TTC549 (cell line): Measurements from ENCODE around the gene MVB12A.

Source experiments
- FAIRE-seq: peaks from 2 replicates; lab custom pipeline; 2012; peaks lifted over from hg19 to GRCh38; lab: Jason Lieb, UNC

Gene MVB12A

GRCh38 chr19:17405250-17406045 is 14.4 kb upstream of the MVB12A start, which contains the start of gene BST2:
TSS of gene BST2 (minus strand) at chr19:17405630. CDS start at chr19:17405575, 55 bp downstream.
- no peak for FAIRE-seq

DNA sequence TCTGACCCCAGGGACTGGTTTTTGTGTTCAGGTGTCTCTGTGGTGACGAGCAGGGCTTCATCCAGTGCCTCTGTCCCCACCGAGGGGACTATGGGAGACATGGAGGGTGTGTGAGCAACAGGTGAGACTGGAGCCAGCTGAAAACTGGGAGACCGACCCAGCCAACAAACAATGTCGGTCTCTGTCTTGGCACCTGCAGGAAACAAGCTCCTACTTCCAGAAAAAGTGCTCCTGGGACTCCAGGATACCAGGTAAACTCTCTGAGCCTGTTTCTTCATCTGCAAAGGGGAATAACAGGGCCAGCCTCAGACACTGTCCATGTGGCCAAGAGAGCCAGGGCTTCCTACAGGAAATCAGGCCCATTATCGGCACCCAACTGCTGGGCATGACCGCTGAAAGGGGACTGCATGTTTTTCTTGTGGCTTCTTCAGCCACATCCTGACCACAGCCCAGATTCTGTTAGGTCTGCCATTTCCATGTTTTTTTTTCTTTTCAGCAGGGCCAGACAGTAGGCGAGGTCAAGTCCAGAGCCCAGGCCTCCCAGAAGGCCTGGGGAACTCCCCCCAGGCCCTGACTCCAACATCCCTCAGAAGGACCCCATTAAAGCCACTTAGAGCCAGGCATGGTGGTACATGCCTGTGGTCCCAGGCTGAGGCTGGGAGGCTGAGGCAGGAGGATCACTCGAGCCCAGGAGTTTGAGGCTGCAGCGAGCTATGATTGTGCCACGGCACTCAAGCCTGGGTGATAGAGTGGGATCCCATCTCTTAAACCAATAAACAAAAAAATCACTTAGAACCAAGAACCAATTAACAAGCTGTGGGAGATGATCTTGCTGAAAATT is 13.6 kb upstream of the MVB12A start:
- FAIRE-seq = no peak

DNA sequence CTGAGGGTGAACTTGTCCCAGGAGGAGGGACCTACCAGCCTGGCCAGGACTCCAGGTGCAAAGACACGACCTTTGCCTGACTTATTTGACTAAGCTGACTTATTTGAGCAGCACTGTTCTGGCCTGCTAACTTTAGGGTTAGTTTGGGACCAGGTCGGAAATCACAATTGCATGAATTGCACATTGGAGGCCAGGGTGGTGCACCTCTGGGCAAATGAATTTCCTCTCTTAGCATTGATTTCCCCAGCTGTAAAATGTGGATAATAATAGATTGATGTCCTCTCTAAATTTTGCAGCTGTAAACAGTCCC is 13.0 kb upstream of the MVB12A start:
- no peak for FAIRE-seq

DNA sequence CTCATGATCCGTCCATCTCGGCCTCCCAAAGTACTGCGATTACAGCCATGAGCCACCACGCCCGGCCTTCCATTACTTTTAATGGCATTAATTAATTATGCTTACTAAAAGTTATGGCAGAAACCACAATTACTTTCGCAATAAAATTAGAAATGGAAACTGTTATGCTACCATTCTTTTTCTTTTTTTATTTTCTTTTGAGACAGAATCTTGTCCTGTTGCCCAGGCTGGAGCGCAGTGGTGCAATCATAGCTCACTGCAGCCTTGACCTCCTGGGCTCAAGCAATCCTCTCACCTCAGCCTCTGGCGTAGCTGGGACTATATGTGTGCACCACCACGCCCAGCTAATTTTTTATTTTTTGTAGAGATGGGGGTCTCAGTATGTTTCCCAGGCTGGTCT is 9.9 kb upstream of the MVB12A start:
- no peak for FAIRE-seq

GRCh38 chr19:17411801-17412200 is 8.0 kb upstream of the MVB12A start:
- no peak for FAIRE-seq

DNA sequence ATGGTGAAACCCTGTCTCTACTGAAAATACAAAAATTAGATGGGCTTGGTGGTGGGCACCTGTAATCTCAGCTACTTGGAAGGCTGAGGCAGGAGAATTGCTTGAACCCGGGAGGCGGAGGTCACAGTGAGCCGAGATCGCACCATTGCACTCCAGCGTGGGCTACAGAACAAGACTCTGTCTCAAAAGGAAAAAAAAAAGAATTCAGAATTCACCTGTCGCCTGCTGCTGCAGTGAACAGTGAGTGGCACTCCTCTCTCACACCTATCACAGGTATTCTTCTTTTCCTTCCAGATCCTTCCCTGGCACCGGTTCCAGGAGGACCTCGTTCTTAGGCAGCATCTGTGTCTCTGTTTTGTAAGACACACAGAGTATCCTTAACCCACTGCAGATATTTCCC is 5.8 kb upstream of the MVB12A start:
- FAIRE-seq = no peak

DNA sequence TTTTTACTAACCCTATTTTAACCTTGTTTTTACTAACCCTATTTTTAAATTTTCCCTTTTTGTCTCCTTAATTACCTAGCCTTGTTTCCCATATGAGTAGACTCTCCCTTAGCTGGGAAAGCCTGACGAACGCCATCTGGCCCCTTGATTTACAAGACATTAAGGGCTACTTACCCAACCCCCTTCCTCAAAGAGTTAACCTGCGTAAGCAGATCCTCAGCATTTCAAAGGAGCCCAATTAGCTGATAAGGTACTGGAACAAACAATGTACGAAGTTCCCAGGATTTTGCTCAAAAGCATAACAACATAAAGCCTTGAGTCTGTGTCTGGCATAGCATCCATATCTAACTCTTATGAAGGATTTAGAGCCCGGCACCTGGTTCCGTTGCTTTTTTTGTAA is 4.7 kb upstream of the MVB12A start:
- no peak for FAIRE-seq

- no peak for FAIRE-seq
Measured at GRCh38 chr19:17418710-17419109, 1.1 kb upstream of the MVB12A start.

- FAIRE-seq = no peak
Measured at GRCh38 chr19:17419154-17419620, 660 bp upstream of the MVB12A start.

DNA sequence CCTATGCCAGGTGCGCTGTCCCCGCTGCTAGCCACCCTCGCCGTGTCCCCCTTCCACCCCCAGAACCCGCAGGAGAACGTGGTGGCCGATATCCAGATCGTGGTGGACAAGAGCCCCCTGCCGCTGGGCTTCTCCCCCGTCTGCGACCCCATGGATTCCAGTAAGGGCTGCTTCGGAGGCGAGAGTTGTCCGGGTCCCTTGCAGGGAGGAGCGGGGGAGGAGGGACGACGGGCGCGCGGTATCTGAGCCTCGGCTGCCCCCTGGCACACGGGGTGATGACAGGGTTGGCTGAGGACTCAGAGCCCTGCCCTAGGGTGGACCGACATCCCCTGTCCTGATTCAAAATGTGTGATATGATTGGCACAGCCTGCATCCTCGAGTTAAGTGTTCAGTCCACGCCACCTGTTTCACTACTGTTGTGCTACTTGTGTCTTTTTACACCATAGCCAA is 653 bp downstream of the MVB12A start:
- no peak for FAIRE-seq

- FAIRE-seq = no peak
Measured at GRCh38 chr19:17421942-17422341, 2.1 kb downstream of the MVB12A start.

GRCh38 chr19:17423429-17424208 is 3.8 kb downstream of the MVB12A start:
- no peak for FAIRE-seq

DNA sequence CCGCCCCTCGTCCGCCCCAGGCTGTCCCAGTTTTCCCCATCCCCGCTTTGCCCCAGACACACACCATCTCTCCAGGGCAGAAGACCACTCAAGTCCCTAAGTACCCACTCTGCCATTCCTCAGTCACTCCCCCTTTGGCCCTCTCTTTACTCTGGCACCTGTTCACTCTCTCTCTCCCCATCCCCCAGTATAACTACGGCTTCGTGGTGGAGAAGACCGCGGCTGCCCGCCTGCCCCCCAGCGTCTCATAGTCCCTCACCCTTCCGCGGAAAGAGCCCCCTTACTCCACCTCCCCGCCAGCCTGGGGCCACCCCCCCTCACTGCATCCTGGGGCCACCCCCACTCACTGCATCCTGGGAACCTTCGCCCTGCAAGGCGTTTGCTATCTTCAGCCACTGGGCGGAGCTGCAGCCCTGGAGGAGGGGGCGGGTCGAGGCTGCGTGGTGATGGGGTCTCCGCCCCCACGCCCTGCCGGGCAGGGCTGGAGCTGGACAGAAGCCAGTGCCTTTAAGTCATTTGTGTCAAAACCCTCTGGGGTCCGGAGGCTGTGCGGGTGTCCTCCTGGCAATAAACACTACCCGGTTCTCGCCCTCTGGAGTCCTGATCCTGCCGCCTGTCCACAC is 5.0 kb downstream of the MVB12A start:
- FAIRE-seq = no peak

GRCh38 chr19:17429641-17430113 is 9.8 kb downstream of the MVB12A start:
- FAIRE-seq = no peak

- no peak for FAIRE-seq
Measured at GRCh38 chr19:17431417-17431816, 11.6 kb downstream of the MVB12A start.

DNA sequence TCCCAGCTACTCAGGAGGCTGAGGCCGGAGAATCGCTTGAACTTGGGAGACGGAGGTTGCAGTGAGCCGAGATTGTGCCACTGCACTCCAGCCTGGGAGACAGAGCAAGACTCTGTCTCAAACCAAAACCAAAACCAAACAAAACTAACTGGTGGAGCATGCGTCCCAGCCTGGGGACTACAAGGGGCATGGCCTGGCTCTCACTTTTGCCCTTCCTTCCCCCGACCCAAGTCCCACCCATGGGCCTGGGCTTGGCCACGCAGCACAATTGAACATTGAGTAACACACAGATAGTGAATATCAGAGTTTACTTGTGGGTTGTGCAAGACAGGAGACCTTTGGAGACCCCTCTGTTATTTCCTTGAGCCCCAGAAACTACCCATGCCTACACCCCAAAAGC is 15.4 kb downstream of the MVB12A start:
- FAIRE-seq = no peak

DNA sequence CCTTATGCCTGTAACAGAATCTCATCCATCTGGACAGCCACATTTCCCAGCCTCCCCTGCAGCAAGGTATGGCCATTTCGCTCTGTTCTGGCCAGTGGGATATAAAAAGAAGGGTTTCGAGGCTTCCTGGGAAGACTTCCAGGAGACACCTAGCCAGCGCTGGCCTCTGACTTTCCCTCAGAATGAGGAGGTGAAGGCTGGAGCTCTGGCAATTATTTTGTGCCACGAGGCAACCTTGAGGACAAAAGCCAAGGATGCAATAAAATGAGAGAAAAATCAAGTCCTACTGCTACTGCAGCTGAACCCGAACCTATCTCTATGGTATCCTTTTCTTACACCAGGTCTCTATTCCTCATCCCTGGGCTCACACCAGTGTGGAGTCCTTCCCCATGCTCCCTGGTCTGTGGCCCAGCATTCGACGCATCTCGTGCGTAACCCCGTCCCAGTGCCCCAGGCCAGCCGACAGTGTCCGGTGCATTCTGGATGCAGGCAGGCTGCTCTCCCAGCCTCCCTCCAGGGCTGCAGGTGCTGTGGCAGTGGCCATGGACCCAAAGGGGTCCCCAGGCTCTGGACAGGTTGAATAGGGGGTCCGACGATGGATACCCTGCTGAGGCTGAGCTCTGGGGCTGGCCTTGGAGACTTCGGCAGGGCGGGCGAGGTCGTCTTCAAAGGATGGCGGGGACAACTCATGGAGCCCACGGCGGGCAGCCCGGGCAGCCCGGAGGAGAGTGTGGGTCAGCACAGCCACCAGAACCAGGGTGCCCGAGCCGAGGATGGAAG is 16.4 kb downstream of the MVB12A start:
- no peak for FAIRE-seq

DNA sequence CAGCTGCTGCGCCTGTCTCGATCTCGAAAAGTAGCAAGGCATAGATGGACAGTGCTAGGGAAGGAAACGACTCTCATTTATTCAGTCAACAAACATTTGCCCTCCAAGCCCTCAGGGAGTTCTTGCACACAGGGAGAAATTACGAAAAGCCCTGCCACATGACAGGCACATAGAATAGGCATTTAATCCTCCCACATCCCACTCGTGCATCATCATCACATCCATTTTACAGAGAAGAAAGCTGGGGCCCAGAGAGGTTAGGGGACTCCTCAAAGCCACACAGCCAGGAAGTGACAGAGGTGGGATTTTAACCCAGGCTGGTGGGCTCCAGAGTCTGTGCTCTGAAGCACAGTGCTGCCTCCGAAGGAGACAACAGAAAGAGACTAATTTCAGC is 17.0 kb downstream of the MVB12A start:
- FAIRE-seq = no peak

DNA sequence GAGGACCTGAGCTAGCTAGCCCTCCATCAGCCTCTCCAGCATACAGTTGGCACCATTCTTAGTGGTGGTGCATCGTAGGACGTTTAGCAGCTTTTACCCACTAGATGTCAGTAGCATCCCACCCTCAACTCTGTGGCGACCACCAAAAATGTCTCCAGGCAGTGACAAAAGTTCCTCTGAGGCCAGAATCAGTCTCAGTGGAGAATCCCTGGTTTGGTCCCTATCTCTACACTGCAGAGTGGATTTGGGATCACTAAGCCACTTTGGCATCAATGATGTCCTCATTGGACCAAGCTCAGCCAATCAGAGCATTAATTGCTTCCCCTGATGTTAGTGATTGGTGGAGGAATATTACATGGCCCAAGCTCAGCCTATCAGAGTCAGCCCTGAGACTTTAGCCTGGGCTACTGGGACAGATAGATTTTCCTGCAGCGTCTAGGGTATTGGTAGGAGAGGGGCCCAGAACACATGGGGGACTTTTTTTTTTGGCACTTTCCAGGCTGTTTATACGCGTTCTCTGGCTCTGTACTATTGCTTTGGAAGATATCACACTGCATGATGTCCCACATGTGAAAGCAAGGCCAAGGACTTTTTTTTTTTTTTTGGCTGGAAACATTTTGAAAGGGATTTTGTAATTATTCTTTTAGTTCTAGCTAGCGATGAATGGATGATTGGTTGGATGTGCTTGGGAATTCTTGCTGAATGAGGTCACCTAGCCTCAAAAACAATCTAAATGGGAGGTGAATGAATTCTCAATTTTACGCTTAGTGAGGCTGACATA is 21.6 kb downstream of the MVB12A start:
- FAIRE-seq = no peak

GRCh38 chr19:17445526-17446165 is 25.8 kb downstream of the MVB12A start:
- no peak for FAIRE-seq
